Loucy (cell line): ENCODE results near the gene PAEP.
"Not testable (repeated sequence)": the region's sequence is repeated elsewhere in the genome, so short reads cannot be mapped to it uniquely, and the experiment has no call there.

Experiments
- H2AFZ ChIP-seq: fragments of 200-600 bp; sonication (generic); 2 replicates; pipeline ENCODE4 v1.6.0; 2016; ENCODE audit warnings: antibody characterized with exemption, mild to moderate bottlenecking, low read length, moderate library complexity
- H3F3A ChIP-seq: fragments of 200-600 bp; 2 replicates; pipeline ENCODE4 v1.6.0; 2016; ENCODE audit warnings: antibody characterized with exemption, low read depth, mild to moderate bottlenecking
- H3K27me3 ChIP-seq: fragments of 200-600 bp; sonication (generic); 2 replicates; pipeline ENCODE4 v1.6.1; 2014; ENCODE audit warnings: low read length, mild to moderate bottlenecking; ENCODE audit not compliant: insufficient read depth, poor library complexity, severe bottlenecking
- H3K36me3 ChIP-seq: fragments of 200-600 bp; sonication (generic); 2 replicates; pipeline ENCODE4 v1.6.1; 2016; ENCODE audit warnings: low read length; ENCODE audit not compliant: insufficient read depth
- H3K4me1 ChIP-seq: fragments of 200-600 bp; sonication (generic); 2 replicates; pipeline ENCODE4 v1.5.1; 2014; ENCODE audit warnings: low read length, mild to moderate bottlenecking; ENCODE audit not compliant: insufficient read depth, poor library complexity, severe bottlenecking
- H3K4me2 ChIP-seq: fragments of 200-600 bp; sonication (generic); 2 replicates; pipeline ENCODE4 v1.6.0; 2014; ENCODE audit warnings: antibody characterized with exemption, low read length, low read depth, mild to moderate bottlenecking; ENCODE audit not compliant: poor library complexity, severe bottlenecking
- H3K4me3 ChIP-seq: fragments of 200-600 bp; sonication (generic); 2 replicates; pipeline ENCODE4 v1.5.1; 2014; ENCODE audit warnings: low read length, mild to moderate bottlenecking, mixed read lengths; ENCODE audit not compliant: poor library complexity, severe bottlenecking
- H3K79me2 ChIP-seq: fragments of 200-600 bp; sonication (generic); 2 replicates; pipeline ENCODE4 v1.6.1; 2014; ENCODE audit warnings: low read length; ENCODE audit not compliant: insufficient read depth
- H3K9ac ChIP-seq: fragments of 200-600 bp; sonication (generic); 2 replicates; pipeline ENCODE4 v1.6.0; 2014; ENCODE audit warnings: mild to moderate bottlenecking, low read depth, low read length, moderate library complexity; ENCODE audit not compliant: poor library complexity, severe bottlenecking
- H3K9me2 ChIP-seq: fragments of 200-600 bp; sonication (generic); replicated peaks from 2 replicates; pipeline ENCODE4 v1.6.1; 2016; ENCODE audit warnings: low read depth, low read length, mixed read lengths
- H3K9me3 ChIP-seq: fragments of 200-600 bp; sonication (generic); 2 replicates; pipeline ENCODE4 v1.6.1; 2014; ENCODE audit warnings: mild to moderate bottlenecking, antibody characterized with exemption, low read length, low read depth; ENCODE audit not compliant: insufficient read depth
- H4K20me1 ChIP-seq: fragments of 200-600 bp; sonication (generic); 2 replicates; pipeline ENCODE4 v1.6.0; 2014; ENCODE audit warnings: antibody characterized with exemption, low read length, mild to moderate bottlenecking; ENCODE audit not compliant: insufficient read depth, poor library complexity, severe bottlenecking
- EZH2phosphoT487 ChIP-seq: fragments of 200-600 bp; IDR thresholded peaks from 2 replicates; pipeline ENCODE4 v1.6.1; 2018; ENCODE audit warnings: antibody characterized with exemption, mild to moderate bottlenecking, moderate library complexity, borderline replicate concordance
- TF ChIP-seq, protein P1 (sequence below): fragments of 200-600 bp; sonication (generic); conservative IDR thresholded peaks from 2 replicates; pipeline ENCODE4 v1.5.1; 2014; ENCODE audit warnings: mild to moderate bottlenecking, antibody characterized with exemption, low read length

Gene PAEP

GRCh38 chr9:135531096-135531495 is 30.5 kb upstream of the PAEP start:
- no peaks in the 10 kb centered on the region for H3K79me2 ChIP-seq
- no peak overlapping the region for H3K4me2 ChIP-seq
- no peaks in the 10 kb centered on the region for H3K27me3 ChIP-seq
- H3K4me1 ChIP-seq, result no peaks in the 10 kb centered on the region
- no peaks in the 10 kb centered on the region for H3K36me3 ChIP-seq
- no peaks in the 10 kb centered on the region for H3F3A ChIP-seq
- H4K20me1 ChIP-seq, result no peaks in the 10 kb centered on the region
- TF ChIP-seq, protein P1, sequence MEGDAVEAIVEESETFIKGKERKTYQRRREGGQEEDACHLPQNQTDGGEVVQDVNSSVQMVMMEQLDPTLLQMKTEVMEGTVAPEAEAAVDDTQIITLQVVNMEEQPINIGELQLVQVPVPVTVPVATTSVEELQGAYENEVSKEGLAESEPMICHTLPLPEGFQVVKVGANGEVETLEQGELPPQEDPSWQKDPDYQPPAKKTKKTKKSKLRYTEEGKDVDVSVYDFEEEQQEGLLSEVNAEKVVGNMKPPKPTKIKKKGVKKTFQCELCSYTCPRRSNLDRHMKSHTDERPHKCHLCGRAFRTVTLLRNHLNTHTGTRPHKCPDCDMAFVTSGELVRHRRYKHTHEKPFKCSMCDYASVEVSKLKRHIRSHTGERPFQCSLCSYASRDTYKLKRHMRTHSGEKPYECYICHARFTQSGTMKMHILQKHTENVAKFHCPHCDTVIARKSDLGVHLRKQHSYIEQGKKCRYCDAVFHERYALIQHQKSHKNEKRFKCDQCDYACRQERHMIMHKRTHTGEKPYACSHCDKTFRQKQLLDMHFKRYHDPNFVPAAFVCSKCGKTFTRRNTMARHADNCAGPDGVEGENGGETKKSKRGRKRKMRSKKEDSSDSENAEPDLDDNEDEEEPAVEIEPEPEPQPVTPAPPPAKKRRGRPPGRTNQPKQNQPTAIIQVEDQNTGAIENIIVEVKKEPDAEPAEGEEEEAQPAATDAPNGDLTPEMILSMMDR, result no peak
- TF ChIP-seq EZH2phosphoT487, result no peak
- H2AFZ ChIP-seq, result no peak overlapping the region
- H3K9me2 ChIP-seq, result no peaks in the 10 kb centered on the region
- H3K4me3 ChIP-seq, result no peak overlapping the region
- H3K9ac ChIP-seq, result no peak overlapping the region
- H3K9me3 ChIP-seq, result no peaks in the 10 kb centered on the region; the same call in 1 of the 2 replicates

DNA sequence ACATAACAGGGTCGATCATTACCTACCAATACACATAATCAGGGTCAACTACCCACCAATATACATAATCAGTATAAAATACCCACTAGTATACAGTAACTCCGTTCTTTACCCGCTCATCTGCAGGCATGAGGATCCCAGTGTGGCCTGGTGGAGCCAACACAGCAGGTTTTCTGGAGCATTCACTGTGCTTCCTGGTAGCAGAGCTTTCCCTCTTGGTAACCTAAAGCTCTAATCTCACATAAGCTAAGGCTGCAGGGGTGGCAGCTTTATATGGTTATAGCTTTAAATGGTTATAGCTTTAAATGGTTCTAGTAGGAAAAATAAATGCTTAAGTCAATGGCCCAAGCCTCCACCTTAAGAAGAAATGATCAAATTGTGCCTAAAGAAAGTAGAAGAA is 28.4 kb upstream of the PAEP start:
- H4K20me1 ChIP-seq, result no peaks in the 10 kb centered on the region
- no peaks in the 10 kb centered on the region for H3K27me3 ChIP-seq
- no peaks in the 10 kb centered on the region for H3K79me2 ChIP-seq
- no peak overlapping the region for H3K4me3 ChIP-seq
- TF ChIP-seq, protein P1, result no peak
- TF ChIP-seq EZH2phosphoT487, result no peak
- H3K9me2 ChIP-seq, result no peaks in the 10 kb centered on the region
- no peak overlapping the region for H3K4me2 ChIP-seq
- no peak overlapping the region for H3K9ac ChIP-seq
- no peaks in the 10 kb centered on the region; the same call in 1 of the 2 replicates for H3K9me3 ChIP-seq
- no peaks in the 10 kb centered on the region for H3F3A ChIP-seq
- no peaks in the 10 kb centered on the region for H3K36me3 ChIP-seq
- H2AFZ ChIP-seq, result no peak overlapping the region
- H3K4me1 ChIP-seq, result no peaks in the 10 kb centered on the region

DNA sequence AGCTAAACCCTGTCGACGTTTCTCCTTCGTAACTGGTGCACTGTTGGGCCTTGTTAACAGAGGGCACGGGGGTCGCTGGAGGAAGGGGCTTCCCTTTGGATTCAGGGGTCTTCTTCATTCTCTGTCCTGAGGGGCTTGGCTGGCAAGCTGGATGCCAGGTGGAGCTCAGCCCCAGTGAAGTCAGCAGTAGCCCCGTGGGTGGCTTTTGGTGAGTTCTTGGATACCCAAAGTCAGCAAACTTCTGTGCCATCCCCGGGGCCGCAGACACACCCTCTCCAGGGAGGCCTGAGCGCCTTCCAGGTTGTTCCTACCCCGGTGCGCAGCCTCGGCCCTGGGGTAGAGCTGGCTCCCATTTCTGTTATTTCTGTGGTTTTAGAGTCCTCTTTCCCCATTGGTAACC is 27.9 kb upstream of the PAEP start:
- no peak for TF ChIP-seq EZH2phosphoT487
- TF ChIP-seq, protein P1, result no peak

GRCh38 chr9:135534192-135534711 is 27.3 kb upstream of the PAEP start:
- H3K9me2 ChIP-seq, H3K36me3 ChIP-seq: not testable (repeated sequence)

More for the DNA sequence above, 27.9 kb upstream of the PAEP start:
- H3K9me2 ChIP-seq, result no peaks in the 10 kb centered on the region
- no peaks in the 10 kb centered on the region for H3K36me3 ChIP-seq
- H3K79me2 ChIP-seq, result no peaks in the 10 kb centered on the region
- no peaks in the 10 kb centered on the region; the same call in 1 of the 2 replicates for H3K9me3 ChIP-seq
- no peak overlapping the region for H3K9ac ChIP-seq
- H3K4me1 ChIP-seq, result no peaks in the 10 kb centered on the region
- no peaks in the 10 kb centered on the region for H4K20me1 ChIP-seq
- no peak overlapping the region for H2AFZ ChIP-seq
- H3K4me2 ChIP-seq, result no peak overlapping the region
- no peaks in the 10 kb centered on the region for H3K27me3 ChIP-seq
- no peaks in the 10 kb centered on the region for H3F3A ChIP-seq
- H3K4me3 ChIP-seq, result no peak overlapping the region

DNA sequence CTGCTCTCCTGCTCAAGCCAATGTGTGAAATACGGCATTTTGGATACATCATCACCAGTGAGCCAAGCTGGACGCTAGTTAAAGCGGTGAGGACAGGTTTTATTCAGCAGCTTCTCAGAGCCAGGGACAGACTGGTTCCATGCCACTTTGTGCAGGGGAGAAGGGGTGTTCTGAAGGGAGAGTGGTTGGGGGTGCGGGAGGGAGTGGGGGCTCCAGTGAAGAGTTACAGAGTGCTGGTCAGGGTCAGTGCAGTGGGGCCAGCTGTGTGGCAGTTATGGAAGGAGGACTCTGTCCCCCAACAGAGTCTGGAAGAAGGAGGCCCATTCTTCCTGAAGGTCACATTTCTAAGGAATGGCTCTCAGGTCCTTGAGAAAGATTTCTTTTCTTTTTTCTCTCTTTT is 26.7 kb upstream of the PAEP start:
- H4K20me1 ChIP-seq, H3K9ac ChIP-seq, H3F3A ChIP-seq, H3K36me3 ChIP-seq, H2AFZ ChIP-seq, H3K79me2 ChIP-seq, H3K27me3 ChIP-seq, H3K9me3 ChIP-seq, H3K4me2 ChIP-seq, H3K4me3 ChIP-seq, H3K9me2 ChIP-seq, H3K4me1 ChIP-seq: not testable (repeated sequence)

More at GRCh38 chr9:135534192-135534711, 27.3 kb upstream of the PAEP start:
- H2AFZ ChIP-seq, H3F3A ChIP-seq, H3K4me3 ChIP-seq, H3K4me2 ChIP-seq, H3K9me3 ChIP-seq, H3K27me3 ChIP-seq, H3K4me1 ChIP-seq, H3K79me2 ChIP-seq, H4K20me1 ChIP-seq, H3K9ac ChIP-seq: not testable (repeated sequence)
